Measurements from ENCODE around the gene FAR2.

Gene FAR2

GRCh38 chr12:29201296-29201695 lies 52.2 kb downstream of the FAR2 start:
- in situ Hi-C loops (cut with MboI; ENCODE audit: low sequenced_read_pairs): no loop called here
- Histone ChIP-seq H3K4me1 (no peaks in the 10 kb centered on the region; the same call in 1 of the 2 replicates), H3K27me3 (ENCODE audit: low read depth) (no peaks in the 10 kb centered on the region), H3K36me3 (replicated peaks) (no peaks in the 10 kb centered on the region), H3K9me3 (0 out of 2 replicates have a peak, but pooled peaks cover 2% of the 10 kb centered on the region), H3K4me3 (no peak overlapping the region)
- DNase-seq (ENCODE audit: low spot score in 2 of 2): no peak

GRCh38 chr12:29201746-29202145 lies 52.7 kb downstream of the FAR2 start:
- Histone ChIP-seq H3K4me1 (no peaks in the 10 kb centered on the region; the same call in 1 of the 2 replicates), H3K36me3 (replicated peaks) (no peaks in the 10 kb centered on the region), H3K9me3 (0 out of 2 replicates have a peak, but pooled peaks cover 2% of the 10 kb centered on the region), H3K27me3 (ENCODE audit: low read depth) (no peaks in the 10 kb centered on the region), H3K4me3 (no peak overlapping the region)
- in situ Hi-C loops (cut with MboI; ENCODE audit: low sequenced_read_pairs): no loop called here
- no peak for DNase-seq (ENCODE audit: low spot score in 2 of 2)

GRCh38 chr12:29204521-29204920 lies 55.4 kb downstream of the FAR2 start:
- H3K27me3 ChIP-seq (ENCODE audit: low read depth): no peaks in the 10 kb centered on the region
- in situ Hi-C loops (cut with MboI; ENCODE audit: low sequenced_read_pairs): no loop called here
- 0 out of 2 replicates have a peak, but pooled peaks cover 2% of the 10 kb centered on the region for H3K9me3 ChIP-seq
- H3K36me3 ChIP-seq (replicated peaks): no peaks in the 10 kb centered on the region
- DNase-seq (ENCODE audit: low spot score in 2 of 2): no peak
- H3K4me3 ChIP-seq: no peak overlapping the region
- H3K4me1 ChIP-seq: no peaks in the 10 kb centered on the region

- no peak overlapping the region for H3K4me3 ChIP-seq
Observed at GRCh38 chr12:29207120-29207519, 58.0 kb downstream of the FAR2 start.

GRCh38 chr12:29208060-29208459 lies 59.0 kb downstream of the FAR2 start:
- H3K9me3 ChIP-seq: no peaks in the 10 kb centered on the region
- no peaks in the 10 kb centered on the region for H3K36me3 ChIP-seq (replicated peaks)
- H3K4me3 ChIP-seq: no peak overlapping the region
- H3K4me1 ChIP-seq: no peaks in the 10 kb centered on the region
- no peak for DNase-seq (ENCODE audit: low spot score in 2 of 2)
- in situ Hi-C loops (cut with MboI; ENCODE audit: low sequenced_read_pairs): no loop called here
- H3K27me3 ChIP-seq (ENCODE audit: low read depth): no peaks in the 10 kb centered on the region

More at GRCh38 chr12:29207120-29207519, 58.0 kb downstream of the FAR2 start:
- no peaks in the 10 kb centered on the region for H3K4me1 ChIP-seq
- in situ Hi-C loops (cut with MboI; ENCODE audit: low sequenced_read_pairs): no loop called here
- no peaks in the 10 kb centered on the region for H3K27me3 ChIP-seq (ENCODE audit: low read depth)
- DNase-seq (ENCODE audit: low spot score in 2 of 2): no peak
- 0 out of 2 replicates have a peak, but pooled peaks cover 2% of the 10 kb centered on the region for H3K9me3 ChIP-seq
- no peaks in the 10 kb centered on the region for H3K36me3 ChIP-seq (replicated peaks)

- in situ Hi-C loops (cut with MboI; ENCODE audit: low sequenced_read_pairs): no loop called here
Observed at GRCh38 chr12:29208936-29209701, 60.0 kb downstream of the FAR2 start.

GRCh38 chr12:29211696-29212095 lies 62.6 kb downstream of the FAR2 start:
- Histone ChIP-seq H3K4me1 (no peaks in the 10 kb centered on the region), H3K4me3 (no peak overlapping the region), H3K27me3 (ENCODE audit: low read depth) (no peaks in the 10 kb centered on the region), H3K36me3 (replicated peaks) (no peaks in the 10 kb centered on the region), H3K9me3 (no peaks in the 10 kb centered on the region)
- in situ Hi-C loops (cut with MboI; ENCODE audit: low sequenced_read_pairs): no loop called here
- no peak for DNase-seq (ENCODE audit: low spot score in 2 of 2)

More at GRCh38 chr12:29208936-29209701, 60.0 kb downstream of the FAR2 start:
- H3K9me3 ChIP-seq: no peaks in the 10 kb centered on the region
- no peaks in the 10 kb centered on the region for H3K4me1 ChIP-seq
- H3K36me3 ChIP-seq (replicated peaks): no peaks in the 10 kb centered on the region
- no peak overlapping the region for H3K4me3 ChIP-seq
- H3K27me3 ChIP-seq (ENCODE audit: low read depth): no peaks in the 10 kb centered on the region
- DNase-seq (ENCODE audit: low spot score in 2 of 2): no peak

- no peak for DNase-seq (ENCODE audit: low spot score in 2 of 2)
- Histone ChIP-seq H3K9me3 (no peaks in the 10 kb centered on the region), H3K27me3 (ENCODE audit: low read depth) (no peaks in the 10 kb centered on the region), H3K36me3 (replicated peaks) (no peaks in the 10 kb centered on the region), H3K4me1 (no peaks in the 10 kb centered on the region), H3K4me3 (no peak overlapping the region)
- in situ Hi-C loops (cut with MboI; ENCODE audit: low sequenced_read_pairs): no loop called here
Observed at GRCh38 chr12:29212682-29213403, 63.8 kb downstream of the FAR2 start.

GRCh38 chr12:29216266-29216665 lies 67.2 kb downstream of the FAR2 start:
- in situ Hi-C loops (cut with MboI; ENCODE audit: low sequenced_read_pairs): no loop called here
- H3K4me3 ChIP-seq: no peak overlapping the region

GRCh38 chr12:29216797-29217575 lies 67.9 kb downstream of the FAR2 start:
- Histone ChIP-seq H3K27me3 (ENCODE audit: low read depth) (no peaks in the 10 kb centered on the region), H3K4me1 (no peaks in the 10 kb centered on the region), H3K36me3 (replicated peaks) (no peaks in the 10 kb centered on the region), H3K9me3 (no peaks in the 10 kb centered on the region), H3K4me3 (no peak overlapping the region)
- DNase-seq (ENCODE audit: low spot score in 2 of 2): no peak
- in situ Hi-C loops (cut with MboI; ENCODE audit: low sequenced_read_pairs): no loop called here

More at GRCh38 chr12:29216266-29216665, 67.2 kb downstream of the FAR2 start:
- no peak for DNase-seq (ENCODE audit: low spot score in 2 of 2)
- Histone ChIP-seq H3K27me3 (ENCODE audit: low read depth) (no peaks in the 10 kb centered on the region), H3K36me3 (replicated peaks) (no peaks in the 10 kb centered on the region), H3K4me1 (no peaks in the 10 kb centered on the region), H3K9me3 (no peaks in the 10 kb centered on the region)

- Histone ChIP-seq H3K4me1 (no peaks in the 10 kb centered on the region), H3K36me3 (replicated peaks) (no peaks in the 10 kb centered on the region), H3K4me3 (no peak overlapping the region), H3K9me3 (no peaks in the 10 kb centered on the region), H3K27me3 (ENCODE audit: low read depth) (no peaks in the 10 kb centered on the region)
- in situ Hi-C loops (cut with MboI; ENCODE audit: low sequenced_read_pairs): no loop called here
- no peak for DNase-seq (ENCODE audit: low spot score in 2 of 2)
Observed at GRCh38 chr12:29220632-29221336, 71.7 kb downstream of the FAR2 start.

GRCh38 chr12:29222200-29222599 lies 73.1 kb downstream of the FAR2 start:
- in situ Hi-C loops (cut with MboI; ENCODE audit: low sequenced_read_pairs): no loop called here
- H3K4me3 ChIP-seq: no peak overlapping the region
- no peak for DNase-seq (ENCODE audit: low spot score in 2 of 2)
- no peaks in the 10 kb centered on the region for H3K27me3 ChIP-seq (ENCODE audit: low read depth)
- no peaks in the 10 kb centered on the region for H3K36me3 ChIP-seq (replicated peaks)
- H3K9me3 ChIP-seq: no peaks in the 10 kb centered on the region
- no peaks in the 10 kb centered on the region for H3K4me1 ChIP-seq

GRCh38 chr12:29223426-29223825 lies 74.3 kb downstream of the FAR2 start:
- H3K36me3 ChIP-seq (replicated peaks): no peaks in the 10 kb centered on the region
- no peaks in the 10 kb centered on the region for H3K27me3 ChIP-seq (ENCODE audit: low read depth)
- no peak for DNase-seq (ENCODE audit: low spot score in 2 of 2)
- H3K4me3 ChIP-seq: no peak overlapping the region
- no peaks in the 10 kb centered on the region for H3K4me1 ChIP-seq
- no peaks in the 10 kb centered on the region for H3K9me3 ChIP-seq
- in situ Hi-C loops (cut with MboI; ENCODE audit: low sequenced_read_pairs): no loop called here

Measured in HAP-1 (cell line).